Measurements from ENCODE around the gene OSBP2. TPM values are rescaled to one million over a fixed set of nuclear protein-coding genes. Genes with fewer than 3 reads are reported as not detected.

The OSBP2 gene
- total and polyA plus RNA-seq, 10 of the 15 experiments (the other 5 are each of a cell fraction or from before 2014, with no cell fraction given): 0.11 to 7.7 (median 3.6) TPM

- TF ChIP-seq CREM (IDR thresholded peaks at IDR 0.05; ENCODE audit: low read depth): no peak
These were observed 231.0 kb downstream of the OSBP2 start (continued) for GRCh38 chr22:30925667-30926066.

GRCh38 chr22:30926706-30927105, 232.0 kb downstream of the OSBP2 start:
- ATAC-seq (no peak), DNase-seq (ENCODE audit: low read depth, low spot score) (no peak), FAIRE-seq (no peak)
- CTCF ChIA-PET: no interaction called here
- peaks cover 0 to 11% of the 10 kb centered on the region in 2 experiments; a peak in 2 of 4 replicates for H3K36me3 ChIP-seq (ENCODE audit: control insufficient read depth in 2 of 2, insufficient read depth in 2 of 2, low read length in 1 of 2)
- SMC1A ChIA-PET (ENCODE audit: uncharacterized antibody, unreplicated experiment): no interaction called here
- H3K9ac ChIP-seq (ENCODE audit: control insufficient read depth, insufficient read depth, low read length): no peak overlapping the region
- intact Hi-C loops (cut with micrococcal nuclease; ENCODE audit: unreplicated experiment): no loop called here
- no peak overlapping the region for H2AFZ ChIP-seq (ENCODE audit: control insufficient read depth, low read depth, low read length)
- H3K4me1 ChIP-seq (ENCODE audit: control insufficient read depth, insufficient read depth, low read length): peaks cover 3% of the 10 kb centered on the region; the same call in 1 of the 2 replicates
- 90% methylated on average over 3 of the region's 4 CpGs for WGBS (ENCODE audit: insufficient coverage, insufficient replicate concordance, low lambda C conversion rate, missing lambda C conversion rate)
- in situ Hi-C loops (cut with MboI): no loop called here
- H4K20me1 ChIP-seq (ENCODE audit: control insufficient read depth, insufficient read depth): no peaks in the 10 kb centered on the region
- no TSS peak for BruUV-seq (replicated peaks)
- H3K79me2 ChIP-seq (ENCODE audit: control insufficient read depth, insufficient read depth, low read length): peaks cover 3% of the 10 kb centered on the region; the same call in 1 of the 2 replicates
- H3K9me3 ChIP-seq (replicated peaks; ENCODE audit: control insufficient read depth, insufficient read depth, low read length): no peaks in the 10 kb centered on the region
- TF ChIP-seq CUX1 (IDR thresholded peaks at IDR 0.05; ENCODE audit: insufficient replicate concordance, low read depth, low read length): no peak
- RAD21 ChIA-PET (ENCODE audit: unreplicated experiment): no interaction called here
- H3K27ac ChIP-seq (ENCODE audit: control insufficient read depth, insufficient read depth): no peak overlapping the region
- no peak overlapping the region for H3K4me3 ChIP-seq
- no peak overlapping the region for H3K4me2 ChIP-seq (ENCODE audit: control insufficient read depth, insufficient read depth)
- POLR2A ChIA-PET: no interaction called here
- no peaks in the 10 kb centered on the region for H3K27me3 ChIP-seq (replicated peaks in 1 of 2; ENCODE audit: control insufficient read depth in 2 of 2, insufficient read depth in 2 of 2, low read length in 1 of 2)
